Activated CD8-positive, alpha-beta memory T cell treated with anti-CD3 and anti-CD28 coated beads for 1 hour (primary cell): ENCODE results near the gene TTLL12.

Experiments used
- DNase-seq, 2 donors: peaks; one replicate each; pipeline ENCODE4 v3.0.0-alpha.2; 2020; ENCODE audit warnings: low read depth in 1 of 2; ENCODE audit errors: extremely low read depth in 1 of 2

Gene TTLL12

GRCh38 chr22:43200555-43200954 lies 13.6 kb upstream of the TTLL12 start:
- DNase-seq: no peak

- DNase-seq: no peak
These were observed 13.1 kb upstream of the TTLL12 start for GRCh38 chr22:43200031-43200430.

GRCh38 chr22:43199541-43199940 lies 12.6 kb upstream of the TTLL12 start:
- no peak for DNase-seq

GRCh38 chr22:43198936-43199335 lies 12.0 kb upstream of the TTLL12 start:
- DNase-seq: no peak

GRCh38 chr22:43198126-43198525 lies 11.2 kb upstream of the TTLL12 start:
- no peak for DNase-seq

- DNase-seq: no peak
These were observed 10.5 kb upstream of the TTLL12 start for GRCh38 chr22:43197271-43197941.

GRCh38 chr22:43191831-43192230 lies 4.9 kb upstream of the TTLL12 start:
- DNase-seq: no peak

GRCh38 chr22:43188829-43189545 lies 2.1 kb upstream of the TTLL12 start:
- DNase-seq: no peak

GRCh38 chr22:43187171-43188099 lies 501 bp upstream of the TTLL12 start:
- peak; percentile 86 to 94 for DNase-seq

GRCh38 chr22:43185860-43186261 lies 1.1 kb downstream of the TTLL12 start:
- no peak for DNase-seq

- no peak for DNase-seq
These were observed 3.2 kb downstream of the TTLL12 start for GRCh38 chr22:43183496-43184277.

- no peak for DNase-seq
These were observed 4.2 kb downstream of the TTLL12 start for GRCh38 chr22:43182726-43183125.

- DNase-seq: no peak
These were observed 4.8 kb downstream of the TTLL12 start for GRCh38 chr22:43182118-43182517.

- no peak for DNase-seq
These were observed 5.4 kb downstream of the TTLL12 start for GRCh38 chr22:43181321-43182076.

GRCh38 chr22:43180670-43181069 lies 6.3 kb downstream of the TTLL12 start:
- no peak for DNase-seq

GRCh38 chr22:43179911-43180195 lies 7.1 kb downstream of the TTLL12 start:
- no peak for DNase-seq

- no peak for DNase-seq
These were observed 7.6 kb downstream of the TTLL12 start for GRCh38 chr22:43179146-43179910.

GRCh38 chr22:43177479-43177878 lies 9.5 kb downstream of the TTLL12 start:
- DNase-seq: no peak

GRCh38 chr22:43176090-43176489 lies 10.8 kb downstream of the TTLL12 start:
- no peak for DNase-seq
